HCT116 (cell line): Measurements from ENCODE around the gene PHF21A. TPM values are rescaled to one million over a fixed set of nuclear protein-coding genes. Genes with fewer than 3 reads are reported as not detected.

Experiments
- ATAC-seq: fragments of 200-7000 bp; cut with Tn5 transposase; 2 replicates; pipeline ENCODE4 v1.9.1; 2020; ENCODE audit warnings: mild to moderate bottlenecking, moderate library complexity
- Bru-seq: library from RNA; stranded (reverse); fragments of 400-500 nt; gene quantifications from one replicate; lab custom pipeline; 2021; lab: Mats Ljungman, UMichigan
- BruChase-seq, 2 experiments: library from RNA; stranded (reverse); fragments of 400-500 nt; gene quantifications; one replicate each; lab custom pipeline; 2021; lab: Mats Ljungman, UMichigan
- BruUV-seq: library from RNA; stranded (reverse); fragments of 400-500 nt; replicated peaks from 2 replicates; lab custom pipeline; 2021; lab: Mats Ljungman, UMichigan
- CTCF ChIA-PET: fragments of 300-600 bp; sonication (Branson Sonifier 250); formaldehyde crosslinking; loops from one replicate; lab custom pipeline; 2021; ENCODE audit warnings: antibody characterized with exemption; lab: Charles Lee
- POLR2A ChIA-PET: fragments of 300-600, 350-600 bp; sonication (Branson Sonifier 250); formaldehyde crosslinking; loops from one replicate; lab custom pipeline; 2021; ENCODE audit warnings: antibody characterized with exemption; lab: Charles Lee
- RAD21 ChIA-PET, 2 experiments: fragments of 300-600 bp; sonication (Branson Sonifier 250); formaldehyde crosslinking; loops; one replicate each; lab custom pipeline; 2023; ENCODE audit warnings: low total read pairs in 2 of 2; ENCODE audit not compliant: uncharacterized antibody in 2 of 2, unreplicated experiment in 2 of 2, low non-redundant PET in 1 of 2; lab: Charles Lee
- DNase-seq: peaks from one replicate; pipeline ENCODE4 v3.0.0-alpha.2; 2010; ENCODE audit warnings: low read depth, low spot score
- H2AFZ ChIP-seq: fragments of 200-600 bp; shearing (Covaris generic), sonication (generic); 2 replicates; pipeline ENCODE4 v1.6.1; 2017; ENCODE audit warnings: low read depth, mixed run types, mixed read lengths, antibody characterized with exemption, low read length; ENCODE audit not compliant: poor library complexity, severe bottlenecking
- H3K27ac ChIP-seq: 2 replicates; pipeline ENCODE4 v1.5.1; 2012; ENCODE audit warnings: low read depth, low read length
- H3K27me3 ChIP-seq: fragments of 200-600 bp; sonication (generic); 2 replicates; pipeline ENCODE4 v1.6.1; 2016; ENCODE audit warnings: mixed run types, low read length, mixed read lengths; ENCODE audit not compliant: insufficient read depth
- H3K36me3 ChIP-seq, 2 experiments: fragments of 200-500 bp in 1 of 2; fragments of 200-600 bp in 1 of 2; sonication (Bioruptor generic) in 1 of 2; sonication (generic) in 1 of 2; 2 replicates each; pipeline versions ENCODE4 v1.5.1 to v1.6.1; 2014 to 2016; ENCODE audit warnings: low read length in 2 of 2, inconsistent platforms in 1 of 2, mixed read lengths in 1 of 2, mixed run types in 1 of 2; ENCODE audit not compliant: insufficient read depth in 2 of 2, control insufficient read depth in 1 of 2
- H3K4me1 ChIP-seq, 2 experiments: fragments of 200-600 bp in 1 of 2; sonication (generic) in 1 of 2; 2 replicates each; pipeline versions ENCODE4 v1.5.1 to v1.6.1; 2012 to 2017; ENCODE audit warnings: low read length in 2 of 2, inconsistent platforms in 1 of 2, mild to moderate bottlenecking in 1 of 2, mixed read lengths in 1 of 2, mixed run types in 1 of 2, moderate library complexity in 1 of 2; ENCODE audit not compliant: insufficient read depth in 2 of 2, control insufficient read depth in 1 of 2
- H3K4me2 ChIP-seq: fragments of 200-600 bp; sonication (generic); 2 replicates; pipeline ENCODE4 v1.6.1; 2017; ENCODE audit warnings: mixed run types, low read length, mixed read lengths
- H3K4me3 ChIP-seq, 2 experiments: fragments of 200-600 bp in 1 of 2; sonication (generic) in 1 of 2; replicated peaks in 1 of 2; 2 replicates each; pipeline ENCODE4 v1.5.1; 2011 to 2016; ENCODE audit warnings: low read length in 2 of 2, control low read depth in 1 of 2, low read depth in 1 of 2, mild to moderate bottlenecking in 1 of 2, mixed read lengths in 1 of 2, mixed run types in 1 of 2
- H3K79me2 ChIP-seq: fragments of 200-600 bp; sonication (generic); 2 replicates; pipeline ENCODE4 v1.6.1; 2017; ENCODE audit warnings: mild to moderate bottlenecking, mixed run types, low read length, moderate library complexity, mixed read lengths; ENCODE audit not compliant: insufficient read depth
- H3K9ac ChIP-seq: fragments of 200-600 bp; sonication (generic); 2 replicates; pipeline ENCODE4 v1.6.1; 2016; ENCODE audit warnings: low read length, mixed read lengths
- H3K9me2 ChIP-seq: fragments of 200-600 bp; sonication (generic), shearing (Covaris generic); 2 replicates; pipeline ENCODE4 v1.6.1; 2017; ENCODE audit warnings: mixed run types, mild to moderate bottlenecking, moderate library complexity; ENCODE audit not compliant: insufficient read depth
- H3K9me3 ChIP-seq, 2 experiments: fragments of 200-500 bp in 1 of 2; fragments of 200-600 bp in 1 of 2; sonication (Bioruptor generic) in 1 of 2; sonication (generic) in 1 of 2; 2 replicates each; pipeline ENCODE4 v1.6.1; 2014 to 2017; ENCODE audit warnings: low read length in 2 of 2, mixed read lengths in 2 of 2, inconsistent platforms in 1 of 2, low read depth in 1 of 2, mild to moderate bottlenecking in 1 of 2, mixed run types in 1 of 2, moderate library complexity in 1 of 2; ENCODE audit not compliant: control insufficient read depth in 1 of 2, insufficient read depth in 1 of 2
- H4K20me1 ChIP-seq: fragments of 200-600 bp; sonication (generic), shearing (Covaris generic); 2 replicates; pipeline ENCODE4 v1.6.1; 2017; ENCODE audit warnings: mixed run types, mild to moderate bottlenecking, moderate library complexity; ENCODE audit not compliant: insufficient read depth
- EZH2phosphoT487 ChIP-seq: fragments of 200-600 bp; IDR thresholded peaks from 2 replicates; pipeline ENCODE4 v1.6.1; 2018; ENCODE audit warnings: antibody characterized with exemption, borderline replicate concordance
- POLR2A ChIP-seq: IDR thresholded peaks from 2 replicates; pipeline ENCODE4 v1.7.0; 2011; ENCODE audit warnings: borderline replicate concordance; ENCODE audit not compliant: insufficient read depth, insufficient read length; ENCODE audit errors: extremely low read depth
- POLR2AphosphoS5 ChIP-seq: IDR thresholded peaks from 2 replicates; pipeline ENCODE4 v1.6.1; 2011; ENCODE audit warnings: mild to moderate bottlenecking, low read depth, low read length, moderate library complexity
- REST ChIP-seq: IDR thresholded peaks from 2 replicates; pipeline ENCODE4 v1.6.1; 2012; ENCODE audit warnings: low read depth
- SIN3A ChIP-seq: IDR thresholded peaks from 2 replicates; pipeline ENCODE4 v1.6.1; 2012; ENCODE audit warnings: low read depth
- TCF7L2 ChIP-seq: IDR thresholded peaks from 2 replicates; pipeline ENCODE4 v1.7.0; 2011; ENCODE audit warnings: borderline replicate concordance, inconsistent platforms; ENCODE audit not compliant: insufficient read depth, insufficient read length; ENCODE audit errors: extremely low read depth
- YY1 ChIP-seq: IDR thresholded peaks from 2 replicates; pipeline ENCODE4 v1.6.1; 2011; ENCODE audit warnings: low read length, low read depth, moderate library complexity, mild to moderate bottlenecking; ENCODE audit not compliant: insufficient replicate concordance; ENCODE audit errors: extremely low read depth
- ZBTB33 ChIP-seq: IDR thresholded peaks from 2 replicates; pipeline ENCODE4 v1.6.1; 2011; ENCODE audit warnings: mild to moderate bottlenecking, low read length, moderate library complexity; ENCODE audit not compliant: insufficient replicate concordance; ENCODE audit errors: extremely low read depth
- intact Hi-C: fragments of 100-400 bp; cut with micrococcal nuclease; formaldehyde crosslinking; loops from 2 replicates; pipeline ENCODE4 v1.10.0; 2022
- long read RNA-seq: library from polyadenylated mRNA; unstranded; transcript quantifications from one replicate; pipeline ENCODE4 v2.0.0, GENCODE V29; 2021; ENCODE audit not compliant: unreplicated experiment
- polyA plus RNA-seq: library from polyadenylated mRNA; unstranded; fragments of >200 nt; gene quantifications from 2 replicates; pipeline ENCODE4 v1.2.1, GENCODE V29; 2012; ENCODE audit warnings: missing spikeins
- total RNA-seq: library from RNA; stranded (reverse); gene quantifications from one replicate; pipeline ENCODE4 v1.2.1, GENCODE V29; 2021; ENCODE audit not compliant: unreplicated experiment

Gene PHF21A
- total RNA-seq (27.0 TPM), Bru-seq, nascent RNA (percentile 76 among the genes with signal in this experiment), BruChase-seq, experiment 1, labeled RNA remaining after a 6-hour chase (percentile 63 among the genes with signal in this experiment), BruChase-seq, experiment 2, labeled RNA remaining after a 2-hour chase (percentile 69 among the genes with signal in this experiment)
- polyA plus RNA-seq: 16.3 and 18.4 TPM in 2 replicates
- long read RNA-seq, partial matches to known transcripts: 4 of 19 reads
- long read RNA-seq, other reads (novel, unspliced or antisense): 15 of 19 reads

GRCh38 chr11:46121301-46121723 is at the start of gene PHF21A:
TSS of gene PHF21A (minus strand) at chr11:46121454. CDS start at chr11:46084219, 37,235 bp downstream.
- Histone ChIP-seq H3K4me3 (peak within 1 kb of the TSS; percentile 66 to 71), H3K9me2 (no peaks in the 10 kb centered on the region), H3K27ac (peak within 1 kb of the TSS; percentile 89), H3K9ac (peak within 1 kb of the TSS; percentile 66), H4K20me1 (no peaks in the 10 kb centered on the region), H3K36me3 (no peaks in the 10 kb centered on the region), H3K4me2 (peak within 1 kb of the TSS; percentile 94), H3K4me1 (peaks cover 12 to 19% of the 10 kb centered on the region in 2 experiments; a peak in 3 of 4 replicates), H3K79me2 (peaks cover 4% of the 10 kb centered on the region; the same call in 1 of the 2 replicates), H3K9me3 (no peaks in the 10 kb centered on the region), H3K27me3 (no peaks in the 10 kb centered on the region), H2AFZ (peak within 1 kb of the TSS; percentile 83)
- TF ChIP-seq EZH2phosphoT487: no peak
- TF ChIP-seq REST: no peak
- TF ChIP-seq POLR2AphosphoS5: peak; percentile 39; the same call in 1 of the 2 replicates
- TF ChIP-seq TCF7L2: no peak
- TF ChIP-seq POLR2A: no peak
- TF ChIP-seq SIN3A: peak; percentile 61
- no peak for TF ChIP-seq ZBTB33
- no peak for TF ChIP-seq YY1
- peak; percentile 84 for DNase-seq
- ChIA-PET POLR2A (interaction anchor here (0.7 to 1.0 kb wide), 3 partner anchors 116 to 239 kb away, joined by 4 to 5 read pairs (median 4); no protein-coding TSS in a partner anchor), RAD21 (interaction anchor here in 1 of 2 experiments (0.7 kb wide), 1 partner anchor 30 kb away, joined by 4 read pairs; no protein-coding TSS in a partner anchor), CTCF (no interaction called here)
- intact Hi-C loops: loop anchor here (1.0 kb wide), 1 partner anchor 118 kb away; no protein-coding TSS in a partner anchor
- no TSS peak for BruUV-seq
- ATAC-seq: peak; percentile 76
